OCI-LY7 (cell line): ENCODE data around the gene FNDC3B. TPM values are rescaled to one million over a fixed set of nuclear protein-coding genes. Genes with fewer than 3 reads are reported as not detected.

ENCODE experiments used
- BruUV-seq: library from RNA; stranded (reverse); fragments of 400-500 nt; replicated peaks from 2 replicates; lab custom pipeline; 2021; lab: Mats Ljungman, UMichigan
- CTCF ChIA-PET: fragments of 300-600 bp; sonication (Branson Sonifier 250); formaldehyde crosslinking; loops from one replicate; lab custom pipeline; 2022; ENCODE audit warnings: antibody characterized with exemption; ENCODE audit not compliant: unreplicated experiment; lab: Charles Lee
- POLR2A ChIA-PET: fragments of 300-600 bp; sonication (Branson Sonifier 250); formaldehyde crosslinking; loops from one replicate; lab custom pipeline; 2022; ENCODE audit warnings: antibody characterized with exemption; lab: Charles Lee
- DNase-seq: peaks from one replicate; pipeline ENCODE4 v3.0.0-alpha.2; 2015; ENCODE audit warnings: low spot score
- H2AFZ ChIP-seq: fragments of 200-600 bp; sonication (generic), shearing (Covaris generic); 2 replicates; pipeline ENCODE4 v1.6.1; 2014; ENCODE audit warnings: mild to moderate bottlenecking, antibody characterized with exemption, low read length, moderate library complexity
- H3K27ac ChIP-seq: fragments of 200-600 bp; sonication (generic); 2 replicates; pipeline ENCODE4 v1.5.1; 2014; ENCODE audit warnings: mixed run types, low read depth, mild to moderate bottlenecking, moderate library complexity, low read length, inconsistent platforms; ENCODE audit not compliant: poor library complexity, severe bottlenecking
- H3K36me3 ChIP-seq: fragments of 200-600 bp; sonication (generic); 2 replicates; pipeline ENCODE4 v1.6.1; 2014; ENCODE audit warnings: mild to moderate bottlenecking, antibody characterized with exemption, low read length, moderate library complexity, mixed read lengths; ENCODE audit not compliant: insufficient read depth
- H3K4me1 ChIP-seq: fragments of 200-600 bp; sonication (generic); 2 replicates; pipeline ENCODE4 v1.5.1; 2014; ENCODE audit warnings: mild to moderate bottlenecking, low read length; ENCODE audit not compliant: insufficient read depth, poor library complexity, severe bottlenecking
- H3K4me2 ChIP-seq: fragments of 200-600 bp; sonication (generic); 2 replicates; pipeline ENCODE4 v1.6.1; 2014; ENCODE audit warnings: mild to moderate bottlenecking, low read length
- H3K4me3 ChIP-seq: fragments of 200-600 bp; sonication (generic); 2 replicates; pipeline ENCODE4 v1.5.1; 2014; ENCODE audit warnings: mild to moderate bottlenecking, low read depth, low read length; ENCODE audit not compliant: poor library complexity, severe bottlenecking
- H3K79me2 ChIP-seq: fragments of 200-600 bp; sonication (generic); 2 replicates; pipeline ENCODE4 v1.6.1; 2016; ENCODE audit warnings: low read depth, mild to moderate bottlenecking, low read length, moderate library complexity, mixed read lengths; ENCODE audit not compliant: insufficient read depth
- H3K9me2 ChIP-seq: fragments of 200-600 bp; sonication (generic); 2 replicates; pipeline ENCODE4 v1.6.1; 2016; ENCODE audit warnings: mild to moderate bottlenecking, low read length, mixed read lengths; ENCODE audit not compliant: insufficient read depth
- H3K9me3 ChIP-seq: fragments of 200-600 bp; sonication (generic); 2 replicates; pipeline ENCODE4 v1.6.1; 2014; ENCODE audit warnings: mild to moderate bottlenecking, mixed run types, low read length, mixed read lengths
- H4K20me1 ChIP-seq: fragments of 200-600 bp; sonication (generic); 2 replicates; pipeline ENCODE4 v1.6.1; 2014; ENCODE audit warnings: mild to moderate bottlenecking, antibody characterized with exemption, low read length, moderate library complexity, mixed read lengths; ENCODE audit not compliant: insufficient read depth
- EZH2phosphoT487 ChIP-seq: fragments of 200-600 bp; sonication (generic); IDR thresholded peaks from 2 replicates; pipeline ENCODE4 v1.6.1; 2018; ENCODE audit warnings: low read depth, borderline replicate concordance, mild to moderate bottlenecking, mixed run types, antibody characterized with exemption, low read length, moderate library complexity, mixed read lengths
- intact Hi-C: fragments of 100-400 bp; cut with micrococcal nuclease; formaldehyde crosslinking; loops from one replicate; pipeline ENCODE4 v1.10.0; 2022; ENCODE audit not compliant: unreplicated experiment
- total RNA-seq, 2 experiments: library from RNA; depleted of rRNA in 1 of 2; stranded (reverse); fragments of >200 nt in 1 of 2; shearing (Covaris generic) in 1 of 2; gene quantifications; 2 replicates each; pipeline ENCODE4 v1.2.3, GENCODE V29; 2014 to 2022
- TF ChIP-seq, protein P1 (sequence below): fragments of 200-600 bp; sonication (generic); conservative IDR thresholded peaks from 2 replicates; pipeline ENCODE4 v1.5.1; 2014; ENCODE audit warnings: mild to moderate bottlenecking, antibody characterized with exemption, low read length, moderate library complexity, mixed read lengths

Gene FNDC3B
- total RNA-seq, 2 experiments from 2014 or later, result 23.3 to 28.5 TPM

DNA sequence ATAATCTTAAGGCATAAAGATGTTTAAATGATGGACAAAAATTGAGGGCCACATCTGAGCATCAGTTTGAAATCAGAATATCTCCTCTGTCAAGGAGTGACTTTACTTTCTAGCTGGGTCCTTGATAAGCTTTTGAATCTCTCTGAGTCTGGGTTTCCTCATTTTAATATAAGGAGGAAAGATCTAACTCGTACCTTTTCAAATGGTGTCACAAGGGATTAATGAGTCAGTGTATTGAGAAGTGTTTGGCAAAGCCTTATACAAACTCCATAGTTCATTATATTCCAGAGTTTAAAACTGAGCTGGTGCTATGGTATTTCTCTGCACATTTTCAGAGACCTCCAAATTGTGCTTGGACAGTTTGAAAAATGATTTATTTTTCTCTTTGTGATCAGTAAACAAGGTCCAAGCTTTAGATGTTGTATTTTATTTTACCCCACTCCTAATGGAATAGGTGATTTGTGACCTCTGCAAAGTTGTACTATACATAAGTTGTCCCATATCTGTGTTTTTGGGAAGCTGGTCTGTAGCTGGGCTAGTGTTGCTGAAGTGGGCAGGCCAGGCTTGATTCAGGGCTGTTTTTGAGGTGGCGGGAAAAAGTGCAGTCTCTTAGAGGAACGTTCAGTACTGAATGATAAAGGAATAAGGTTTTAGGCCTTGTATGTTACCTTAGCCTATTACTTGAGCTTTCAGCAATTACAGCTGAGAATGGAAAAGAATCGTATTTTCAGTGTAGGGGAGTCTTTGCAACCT, 5.6 kb downstream of the FNDC3B start:
- Histone ChIP-seq H4K20me1 (peaks cover 18% of the 10 kb centered on the region), H3K9me3 (no peaks in the 10 kb centered on the region), H3K4me3 (no peak overlapping the region), H3K27ac (no peak overlapping the region), H3K4me1 (peaks cover 5% of the 10 kb centered on the region), H3K79me2 (peaks cover 10% of the 10 kb centered on the region; the same call in 1 of the 2 replicates), H3K36me3 (no peaks in the 10 kb centered on the region; the same call in 1 of the 2 replicates), H3K4me2 (no peak overlapping the region), H3K9me2 (no peaks in the 10 kb centered on the region), H2AFZ (no peak overlapping the region)
- TF ChIP-seq, protein P1, sequence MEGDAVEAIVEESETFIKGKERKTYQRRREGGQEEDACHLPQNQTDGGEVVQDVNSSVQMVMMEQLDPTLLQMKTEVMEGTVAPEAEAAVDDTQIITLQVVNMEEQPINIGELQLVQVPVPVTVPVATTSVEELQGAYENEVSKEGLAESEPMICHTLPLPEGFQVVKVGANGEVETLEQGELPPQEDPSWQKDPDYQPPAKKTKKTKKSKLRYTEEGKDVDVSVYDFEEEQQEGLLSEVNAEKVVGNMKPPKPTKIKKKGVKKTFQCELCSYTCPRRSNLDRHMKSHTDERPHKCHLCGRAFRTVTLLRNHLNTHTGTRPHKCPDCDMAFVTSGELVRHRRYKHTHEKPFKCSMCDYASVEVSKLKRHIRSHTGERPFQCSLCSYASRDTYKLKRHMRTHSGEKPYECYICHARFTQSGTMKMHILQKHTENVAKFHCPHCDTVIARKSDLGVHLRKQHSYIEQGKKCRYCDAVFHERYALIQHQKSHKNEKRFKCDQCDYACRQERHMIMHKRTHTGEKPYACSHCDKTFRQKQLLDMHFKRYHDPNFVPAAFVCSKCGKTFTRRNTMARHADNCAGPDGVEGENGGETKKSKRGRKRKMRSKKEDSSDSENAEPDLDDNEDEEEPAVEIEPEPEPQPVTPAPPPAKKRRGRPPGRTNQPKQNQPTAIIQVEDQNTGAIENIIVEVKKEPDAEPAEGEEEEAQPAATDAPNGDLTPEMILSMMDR, result no peak
- TF ChIP-seq EZH2phosphoT487, result no peak
- no TSS peak for BruUV-seq
- POLR2A ChIA-PET, result interaction anchor here (0.6 to 2.3 kb wide), 4 partner anchors 48 to 222 kb away, joined by 3 to 11 read pairs (median 4); no protein-coding TSS in a partner anchor
- intact Hi-C loops, result no loop called here
- DNase-seq, result no peak
- CTCF ChIA-PET, result interaction anchor here (0.9 kb wide), 1 partner anchor 9 kb away, joined by 3 read pairs; no protein-coding TSS in a partner anchor

DNA sequence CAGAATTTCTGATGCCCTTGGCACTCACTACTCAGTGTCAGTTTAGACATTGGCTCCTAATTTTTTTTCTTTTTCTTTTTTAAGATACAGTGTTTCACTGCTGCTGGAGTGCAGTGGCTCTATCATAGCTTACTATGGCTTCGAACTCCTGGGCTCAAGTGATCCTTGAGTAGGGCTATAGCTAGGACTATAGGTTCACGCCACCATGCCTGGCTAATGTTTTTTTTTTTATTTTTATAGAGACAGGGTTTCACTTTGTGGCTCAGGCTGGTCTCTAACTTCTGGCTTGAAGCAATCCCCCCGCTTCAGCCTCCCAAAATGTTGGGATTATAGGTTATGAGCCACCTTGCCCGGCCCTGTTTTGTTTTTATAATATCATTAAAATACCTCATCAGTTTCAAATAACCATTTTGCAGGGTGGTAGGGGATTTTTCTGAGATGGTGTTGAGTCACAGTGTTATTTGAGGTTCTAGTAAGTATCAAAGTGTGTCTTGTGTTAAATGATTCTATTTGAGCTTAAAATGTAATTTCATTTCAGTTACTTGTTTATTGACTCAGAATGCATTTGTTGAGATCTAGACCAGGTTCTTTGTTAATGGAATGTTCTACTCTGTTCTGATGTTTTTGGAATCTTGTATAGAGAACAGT, 7.0 kb downstream of the FNDC3B start:
- no TSS peak for BruUV-seq

More for the DNA sequence above, 7.0 kb downstream of the FNDC3B start:
- ChIA-PET POLR2A (interaction anchor here (0.6 to 1.0 kb wide), 5 partner anchors 8 to 652 kb away, joined by 3 to 4 read pairs (median 3); no protein-coding TSS in a partner anchor), CTCF (no interaction called here)
- peaks cover 3% of the 10 kb centered on the region; the same call in 1 of the 2 replicates for H3K36me3 ChIP-seq
- H3K79me2 ChIP-seq, result peaks cover 8% of the 10 kb centered on the region; the same call in 1 of the 2 replicates
- TF ChIP-seq, protein P1, result no peak
- TF ChIP-seq EZH2phosphoT487, result no peak
- DNase-seq, result no peak
- H2AFZ ChIP-seq, result no peak overlapping the region
- no peaks in the 10 kb centered on the region for H3K4me1 ChIP-seq
- H3K9me2 ChIP-seq, result no peaks in the 10 kb centered on the region
- H3K4me2 ChIP-seq, result no peak overlapping the region
- intact Hi-C loops, result no loop called here
- no peaks in the 10 kb centered on the region for H3K9me3 ChIP-seq
- H4K20me1 ChIP-seq, result peaks cover 12% of the 10 kb centered on the region; the same call in 1 of the 2 replicates
- no peak overlapping the region for H3K4me3 ChIP-seq
- no peak overlapping the region for H3K27ac ChIP-seq
